Astrocyte (in vitro differentiated cells and primary cell): ENCODE results near the gene MYL4. TPM values are rescaled to one million over a fixed set of nuclear protein-coding genes. Genes with fewer than 3 reads are reported as not detected.
"Not testable (repeated sequence)": the region's sequence is repeated elsewhere in the genome, so short reads cannot be mapped to it uniquely, and the experiment has no call there.

Experiments used
- DNase-seq: peaks from one replicate; pipeline ENCODE4 v3.0.0-alpha.2; 2010; ENCODE audit warnings: low read depth
- FAIRE-seq: peaks from 2 replicates; lab custom pipeline; 2011; peaks lifted over from hg19 to GRCh38; lab: Jason Lieb, UNC
- H2AFZ ChIP-seq: 2 replicates; pipeline ENCODE4 v1.6.0; 2012; ENCODE audit warnings: low read depth, low read length, inconsistent platforms
- H3K27ac ChIP-seq: 2 replicates; pipeline ENCODE4 v1.5.1; 2011; ENCODE audit warnings: low read depth, low read length, inconsistent platforms
- H3K27me3 ChIP-seq: 2 replicates; pipeline ENCODE4 v1.6.0; 2011; ENCODE audit warnings: low read length, inconsistent platforms; ENCODE audit not compliant: insufficient read depth
- H3K36me3 ChIP-seq: 2 replicates; pipeline ENCODE4 v1.5.1; 2011; ENCODE audit warnings: low read length, inconsistent platforms; ENCODE audit not compliant: insufficient read depth
- H3K4me1 ChIP-seq: 2 replicates; pipeline ENCODE4 v1.5.1; 2011; ENCODE audit warnings: low read length, inconsistent platforms; ENCODE audit not compliant: insufficient read depth
- H3K4me2 ChIP-seq: 2 replicates; pipeline ENCODE4 v1.6.0; 2012; ENCODE audit warnings: low read length, inconsistent platforms
- H3K4me3 ChIP-seq: 2 replicates; pipeline ENCODE4 v1.5.1; 2011; ENCODE audit warnings: low read depth, mild to moderate bottlenecking, low read length, inconsistent platforms; ENCODE audit not compliant: insufficient read depth
- H3K79me2 ChIP-seq: 2 replicates; pipeline ENCODE4 v1.6.0; 2012; ENCODE audit warnings: mild to moderate bottlenecking, low read length, inconsistent platforms; ENCODE audit not compliant: insufficient read depth
- H3K9ac ChIP-seq: 2 replicates; pipeline ENCODE4 v1.6.0; 2012; ENCODE audit warnings: mild to moderate bottlenecking, low read length, inconsistent platforms
- H3K9me3 ChIP-seq: 2 replicates; pipeline ENCODE4 v1.5.1; 2012; ENCODE audit warnings: low read depth, mild to moderate bottlenecking, low read length, inconsistent platforms; ENCODE audit not compliant: insufficient read depth
- H4K20me1 ChIP-seq: 2 replicates; pipeline ENCODE4 v1.6.0; 2012; ENCODE audit warnings: low read length, inconsistent platforms; ENCODE audit not compliant: insufficient read depth
- H3K27ac Mint-ChIP-seq: one replicate; pipeline ENCODE4 v1.8.0; 2021; ENCODE audit warnings: mild to moderate bottlenecking, mixed read lengths; ENCODE audit not compliant: unreplicated experiment
- H3K27me3 Mint-ChIP-seq: one replicate; pipeline ENCODE4 v1.8.0; 2021; ENCODE audit warnings: low read depth, mixed read lengths; ENCODE audit not compliant: unreplicated experiment
- H3K36me3 Mint-ChIP-seq: one replicate; pipeline ENCODE4 v1.8.0; 2021; ENCODE audit warnings: low read depth, mixed read lengths; ENCODE audit not compliant: unreplicated experiment
- H3K4me1 Mint-ChIP-seq: one replicate; pipeline ENCODE4 v1.8.0; 2021; ENCODE audit warnings: low read depth, mixed read lengths; ENCODE audit not compliant: unreplicated experiment
- H3K4me3 Mint-ChIP-seq: one replicate; pipeline ENCODE4 v1.8.0; 2021; ENCODE audit warnings: mild to moderate bottlenecking, moderate library complexity, mixed read lengths; ENCODE audit not compliant: unreplicated experiment
- H3K9me3 Mint-ChIP-seq: one replicate; pipeline ENCODE4 v1.8.0; 2021; ENCODE audit warnings: mild to moderate bottlenecking, mixed read lengths; ENCODE audit not compliant: unreplicated experiment
- EZH2 ChIP-seq: IDR thresholded peaks from 2 replicates; pipeline ENCODE4 v1.6.1; 2012; ENCODE audit warnings: mild to moderate bottlenecking, low read length, inconsistent platforms; ENCODE audit not compliant: insufficient read depth
- total RNA-seq: library from RNA; stranded (reverse); gene quantifications from 2 replicates; pipeline ENCODE4 v1.2.1, GENCODE V29; 2021
- TF ChIP-seq, protein P1 (sequence below): IDR thresholded peaks from 2 replicates; pipeline ENCODE4 v1.5.1; 2011; ENCODE audit warnings: low read depth, mild to moderate bottlenecking, inconsistent platforms, low read length, moderate library complexity; ENCODE audit not compliant: insufficient read depth

The MYL4 gene
- total RNA-seq, 1 donor from 2014 or later, result 22.7 TPM

DNA sequence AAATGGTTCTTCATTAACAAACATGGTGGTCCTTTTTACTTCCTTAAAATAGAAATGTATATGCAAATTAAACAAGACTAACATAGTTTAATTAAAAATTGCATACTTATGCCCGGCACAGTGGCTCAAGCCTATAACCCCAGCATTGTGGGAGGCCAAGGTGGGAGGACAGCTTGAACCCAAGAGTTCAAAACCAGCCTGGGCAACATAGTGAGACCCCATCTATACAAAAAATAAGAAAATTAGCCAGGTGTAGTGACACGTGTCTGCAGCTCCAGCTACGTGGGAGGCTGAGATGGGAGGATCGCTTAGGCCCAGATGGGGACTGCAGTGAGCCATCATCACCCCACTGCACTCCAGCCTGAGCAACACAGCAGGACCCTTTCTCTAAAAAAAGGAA is 38.4 kb upstream of the MYL4 start:
- H3K9me3 Mint-ChIP-seq, result no peaks in the 10 kb centered on the region

DNA sequence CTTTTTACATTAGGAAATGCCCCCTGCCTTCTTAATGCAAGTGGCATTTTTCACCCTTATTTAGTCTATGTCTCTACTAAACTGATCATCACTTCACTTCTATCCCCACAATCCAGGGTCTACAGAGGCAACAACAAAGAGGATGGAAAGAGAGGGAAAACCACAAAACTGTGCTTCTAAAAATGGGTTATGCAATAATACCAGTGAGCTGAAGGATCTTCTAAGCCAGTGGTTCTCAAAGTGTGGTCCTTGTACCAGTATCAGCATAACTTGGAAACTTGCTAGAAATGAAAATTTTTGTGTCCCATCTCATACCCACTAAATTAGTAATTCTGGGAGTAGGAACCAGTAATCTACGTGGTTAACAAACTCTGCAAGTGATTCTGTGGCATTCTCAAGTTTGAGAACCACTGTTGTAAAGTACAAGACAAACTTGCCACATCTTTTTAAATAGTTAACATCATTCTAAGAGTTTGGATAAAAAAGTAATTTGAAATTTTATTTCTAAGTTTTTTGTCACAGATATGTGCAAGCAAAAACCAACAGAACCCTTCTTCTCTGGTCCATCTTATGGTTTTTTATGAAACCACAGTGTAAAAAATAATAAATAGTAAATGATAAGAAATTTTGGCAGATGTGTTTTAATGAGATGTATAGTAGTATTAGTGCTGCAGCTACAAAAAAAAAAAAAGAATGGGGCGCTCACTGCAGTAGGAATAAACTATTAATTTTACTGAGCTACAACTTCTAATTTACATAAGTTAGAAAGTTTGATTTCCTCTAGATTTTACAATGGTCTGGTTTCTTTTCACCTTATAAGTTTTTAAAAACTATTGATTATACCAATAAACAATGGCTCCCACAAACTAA is 36.2 kb upstream of the MYL4 start:
- TF ChIP-seq, protein P1, sequence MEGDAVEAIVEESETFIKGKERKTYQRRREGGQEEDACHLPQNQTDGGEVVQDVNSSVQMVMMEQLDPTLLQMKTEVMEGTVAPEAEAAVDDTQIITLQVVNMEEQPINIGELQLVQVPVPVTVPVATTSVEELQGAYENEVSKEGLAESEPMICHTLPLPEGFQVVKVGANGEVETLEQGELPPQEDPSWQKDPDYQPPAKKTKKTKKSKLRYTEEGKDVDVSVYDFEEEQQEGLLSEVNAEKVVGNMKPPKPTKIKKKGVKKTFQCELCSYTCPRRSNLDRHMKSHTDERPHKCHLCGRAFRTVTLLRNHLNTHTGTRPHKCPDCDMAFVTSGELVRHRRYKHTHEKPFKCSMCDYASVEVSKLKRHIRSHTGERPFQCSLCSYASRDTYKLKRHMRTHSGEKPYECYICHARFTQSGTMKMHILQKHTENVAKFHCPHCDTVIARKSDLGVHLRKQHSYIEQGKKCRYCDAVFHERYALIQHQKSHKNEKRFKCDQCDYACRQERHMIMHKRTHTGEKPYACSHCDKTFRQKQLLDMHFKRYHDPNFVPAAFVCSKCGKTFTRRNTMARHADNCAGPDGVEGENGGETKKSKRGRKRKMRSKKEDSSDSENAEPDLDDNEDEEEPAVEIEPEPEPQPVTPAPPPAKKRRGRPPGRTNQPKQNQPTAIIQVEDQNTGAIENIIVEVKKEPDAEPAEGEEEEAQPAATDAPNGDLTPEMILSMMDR, result no peak
- TF ChIP-seq EZH2, result no peak

More for the DNA sequence above, 38.4 kb upstream of the MYL4 start:
- DNase-seq, result no peak
- Histone ChIP-seq H3K4me1 (no peaks in the 10 kb centered on the region), H3K4me2 (no peak overlapping the region), H2AFZ (no peak overlapping the region), H3K79me2 (peaks cover 89% of the 10 kb centered on the region), H3K36me3 (peaks cover 22% of the 10 kb centered on the region), H3K4me3 (no peak overlapping the region), H3K9me3 (no peaks in the 10 kb centered on the region), H3K9ac (no peak overlapping the region), H3K27me3 (no peaks in the 10 kb centered on the region), H4K20me1 (peaks cover 61% of the 10 kb centered on the region), H3K27ac (no peak overlapping the region)
- Mint-ChIP-seq H3K4me3 (no peak overlapping the region), H3K27ac (no peak overlapping the region), H3K4me1 (peaks cover 5% of the 10 kb centered on the region), H3K36me3 (peaks cover 4% of the 10 kb centered on the region), H3K27me3 (no peaks in the 10 kb centered on the region)
- no peak for FAIRE-seq
- TF ChIP-seq, protein P1, result no peak
- no peak for TF ChIP-seq EZH2

DNA sequence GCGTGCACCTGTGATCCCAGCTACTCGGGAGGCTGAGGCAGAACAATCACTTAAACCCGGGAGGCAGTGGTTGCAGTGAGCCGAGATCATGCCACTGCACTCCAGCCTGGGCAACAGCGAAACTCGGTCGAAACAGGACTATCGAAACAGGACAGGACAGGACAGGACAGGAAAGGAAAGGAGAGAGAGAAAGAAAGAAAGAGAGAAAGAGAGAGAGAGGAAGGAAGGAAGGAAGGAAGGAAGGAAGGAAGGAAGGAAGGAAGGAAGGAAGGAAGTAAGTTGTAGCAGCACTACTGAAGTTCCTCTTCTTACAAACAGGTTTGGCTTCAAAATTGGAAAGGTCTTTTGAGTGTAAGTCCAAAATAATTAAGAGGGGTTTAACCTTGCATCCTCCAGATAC is 34.3 kb upstream of the MYL4 start:
- H3K4me3 Mint-ChIP-seq, H3K9me3 ChIP-seq, H3K9me3 Mint-ChIP-seq, H3K4me1 ChIP-seq, H2AFZ ChIP-seq, H3K4me2 ChIP-seq, H3K4me3 ChIP-seq, H3K9ac ChIP-seq, H3K36me3 Mint-ChIP-seq, FAIRE-seq, H3K27me3 ChIP-seq, H3K4me1 Mint-ChIP-seq, H3K27ac Mint-ChIP-seq, DNase-seq, H3K27ac ChIP-seq, H3K27me3 Mint-ChIP-seq: not testable (repeated sequence)
- Histone ChIP-seq H4K20me1 (peaks cover 77% of the 10 kb centered on the region), H3K79me2 (peaks cover 99% of the 10 kb centered on the region), H3K36me3 (peaks cover 27% of the 10 kb centered on the region)

More for the DNA sequence above, 36.2 kb upstream of the MYL4 start:
- no peaks in the 10 kb centered on the region for H3K9me3 Mint-ChIP-seq
- Histone ChIP-seq H4K20me1 (peaks cover 76% of the 10 kb centered on the region), H3K9me3 (no peaks in the 10 kb centered on the region), H3K79me2 (peaks cover 96% of the 10 kb centered on the region), H3K4me2 (no peak overlapping the region), H3K36me3 (peaks cover 27% of the 10 kb centered on the region), H3K9ac (no peak overlapping the region), H3K27me3 (no peaks in the 10 kb centered on the region), H2AFZ (no peak overlapping the region), H3K4me1 (no peaks in the 10 kb centered on the region), H3K4me3 (no peak overlapping the region), H3K27ac (no peak overlapping the region)
- H3K4me3 Mint-ChIP-seq, result no peak overlapping the region
- no peaks in the 10 kb centered on the region for H3K27me3 Mint-ChIP-seq
- DNase-seq (peak; percentile 6), FAIRE-seq (no peak)
- peaks cover 7% of the 10 kb centered on the region for H3K4me1 Mint-ChIP-seq
- no peak overlapping the region for H3K27ac Mint-ChIP-seq
- H3K36me3 Mint-ChIP-seq, result peaks cover 2% of the 10 kb centered on the region
